ENCODE results near the gene MLC1. TPM values are rescaled to one million over a fixed set of nuclear protein-coding genes. Genes with fewer than 3 reads are reported as not detected.

MLC1 gene
- total RNA-seq, 2 donors from 2014 or later = 0.18 TPM; not detected in 1

DNA sequence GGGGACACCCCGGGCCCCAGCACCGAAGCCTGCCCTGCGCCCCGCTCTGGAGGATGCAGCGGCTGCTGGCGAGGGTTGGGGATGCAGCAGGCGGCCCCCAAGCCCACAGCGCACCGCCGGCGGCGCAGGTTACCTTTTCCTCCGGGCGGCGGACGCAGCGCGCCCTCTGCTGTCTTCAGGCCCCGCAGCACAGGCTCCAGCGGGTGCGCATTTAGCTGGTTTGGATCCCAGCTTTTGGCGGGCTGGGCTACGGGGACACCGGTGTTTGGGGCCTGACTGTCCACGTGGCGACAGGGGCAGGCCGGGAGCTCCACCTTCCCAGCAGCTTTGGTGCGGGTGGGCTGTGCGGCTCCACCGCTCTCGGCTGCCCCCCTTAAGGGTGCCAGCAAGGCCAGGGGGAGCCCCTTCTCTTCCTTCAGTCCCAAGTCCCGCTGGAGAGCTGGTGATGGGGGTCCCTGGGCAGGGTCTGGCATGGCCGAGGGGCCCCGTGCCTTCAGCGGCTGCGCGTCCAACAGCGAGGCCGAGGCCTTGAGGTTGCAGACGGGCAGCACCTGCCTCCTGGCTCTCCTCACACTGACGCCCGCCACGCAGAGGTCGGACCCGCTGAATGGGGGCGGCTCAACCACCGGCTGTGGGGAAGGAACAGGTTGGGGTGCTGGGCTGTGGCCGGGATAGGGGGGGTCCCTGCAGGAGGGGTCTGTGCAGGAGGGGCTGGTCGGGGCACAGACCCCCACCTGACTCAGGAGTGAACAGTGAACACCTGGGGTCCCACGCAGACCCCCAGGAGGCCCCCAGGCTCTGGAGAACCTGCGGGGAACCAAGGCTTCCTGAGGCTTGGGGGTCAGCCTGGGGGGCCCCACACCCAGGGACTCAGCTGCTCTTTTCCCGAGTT lies 54.7 kb downstream of the MLC1 start:
- no peaks in the 10 kb centered on the region for H3K4me1 Mint-ChIP-seq
- no peaks in the 10 kb centered on the region for H3K4me1 ChIP-seq (ENCODE audit: control insufficient read depth, insufficient read depth, low read length)
- H3K27ac Mint-ChIP-seq = no peak overlapping the region
- H3K27me3 ChIP-seq (ENCODE audit: control insufficient read depth, insufficient read depth, low read length, poor library complexity, severe bottlenecking) = peaks cover 22% of the 10 kb centered on the region
- H3K9ac ChIP-seq (ENCODE audit: extremely low read depth, low read length, poor library complexity, severe bottlenecking) = no peak overlapping the region
- H3K9me3 ChIP-seq (ENCODE audit: control insufficient read depth, low read length) = no peaks in the 10 kb centered on the region
- peak; percentile 94 for DNase-seq
- H3K27ac ChIP-seq (ENCODE audit: low read depth, low read length) = no peak overlapping the region
- H3K36me3 ChIP-seq (ENCODE audit: control insufficient read depth, insufficient read depth, low read length) = no peaks in the 10 kb centered on the region
- H3K4me3 ChIP-seq (ENCODE audit: low read length) = no peak overlapping the region
- WGBS, 2 experiments (ENCODE audit: insufficient coverage in 1 of 2, insufficient read length in 1 of 2) = 22 to 37% methylated on average over 27 to 52 of the region's 52 CpGs
- no peaks in the 10 kb centered on the region for H3K9me3 Mint-ChIP-seq
- H3K4me3 Mint-ChIP-seq = no peak overlapping the region
- H3K27me3 Mint-ChIP-seq (ENCODE audit: insufficient read depth) = peaks cover 9% of the 10 kb centered on the region
- TF ChIP-seq, protein P1, sequence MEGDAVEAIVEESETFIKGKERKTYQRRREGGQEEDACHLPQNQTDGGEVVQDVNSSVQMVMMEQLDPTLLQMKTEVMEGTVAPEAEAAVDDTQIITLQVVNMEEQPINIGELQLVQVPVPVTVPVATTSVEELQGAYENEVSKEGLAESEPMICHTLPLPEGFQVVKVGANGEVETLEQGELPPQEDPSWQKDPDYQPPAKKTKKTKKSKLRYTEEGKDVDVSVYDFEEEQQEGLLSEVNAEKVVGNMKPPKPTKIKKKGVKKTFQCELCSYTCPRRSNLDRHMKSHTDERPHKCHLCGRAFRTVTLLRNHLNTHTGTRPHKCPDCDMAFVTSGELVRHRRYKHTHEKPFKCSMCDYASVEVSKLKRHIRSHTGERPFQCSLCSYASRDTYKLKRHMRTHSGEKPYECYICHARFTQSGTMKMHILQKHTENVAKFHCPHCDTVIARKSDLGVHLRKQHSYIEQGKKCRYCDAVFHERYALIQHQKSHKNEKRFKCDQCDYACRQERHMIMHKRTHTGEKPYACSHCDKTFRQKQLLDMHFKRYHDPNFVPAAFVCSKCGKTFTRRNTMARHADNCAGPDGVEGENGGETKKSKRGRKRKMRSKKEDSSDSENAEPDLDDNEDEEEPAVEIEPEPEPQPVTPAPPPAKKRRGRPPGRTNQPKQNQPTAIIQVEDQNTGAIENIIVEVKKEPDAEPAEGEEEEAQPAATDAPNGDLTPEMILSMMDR (conservative IDR thresholded peaks at IDR 0.05) = peak; percentile 95
- no peaks in the 10 kb centered on the region for H3K36me3 Mint-ChIP-seq (ENCODE audit: low read depth)

GRCh38 chr22:50027639-50028537 lies 57.3 kb downstream of the MLC1 start:
- Mint-ChIP-seq H3K27me3 (ENCODE audit: insufficient read depth) (peaks cover 15% of the 10 kb centered on the region), H3K4me3 (no peak overlapping the region), H3K4me1 (no peaks in the 10 kb centered on the region), H3K36me3 (ENCODE audit: low read depth) (no peaks in the 10 kb centered on the region), H3K9me3 (peaks cover 5% of the 10 kb centered on the region), H3K27ac (no peak overlapping the region)
- Histone ChIP-seq H3K27ac (ENCODE audit: low read depth, low read length) (no peak overlapping the region), H3K9me3 (ENCODE audit: control insufficient read depth, low read length) (no peaks in the 10 kb centered on the region), H3K9ac (ENCODE audit: extremely low read depth, low read length, poor library complexity, severe bottlenecking) (no peak overlapping the region), H3K27me3 (ENCODE audit: control insufficient read depth, insufficient read depth, low read length, poor library complexity, severe bottlenecking) (peaks cover 22% of the 10 kb centered on the region), H3K4me1 (ENCODE audit: control insufficient read depth, insufficient read depth, low read length) (no peaks in the 10 kb centered on the region), H3K4me3 (ENCODE audit: low read length) (no peak overlapping the region), H3K36me3 (ENCODE audit: control insufficient read depth, insufficient read depth, low read length) (no peaks in the 10 kb centered on the region)
- TF ChIP-seq, protein P1 (conservative IDR thresholded peaks at IDR 0.05) = no peak
- 90 to 91% methylated on average over 25 to 42 of the region's 42 CpGs for WGBS, 2 experiments (ENCODE audit: insufficient coverage in 1 of 2, insufficient read length in 1 of 2)
- no peak for DNase-seq

- Histone ChIP-seq H3K27me3 (ENCODE audit: control insufficient read depth, insufficient read depth, low read length, poor library complexity, severe bottlenecking) (peaks cover 22% of the 10 kb centered on the region), H3K9me3 (ENCODE audit: control insufficient read depth, low read length) (no peaks in the 10 kb centered on the region), H3K36me3 (ENCODE audit: control insufficient read depth, insufficient read depth, low read length) (no peaks in the 10 kb centered on the region), H3K4me1 (ENCODE audit: control insufficient read depth, insufficient read depth, low read length) (no peaks in the 10 kb centered on the region), H3K27ac (ENCODE audit: low read depth, low read length) (no peak overlapping the region), H3K4me3 (ENCODE audit: low read length) (no peak overlapping the region), H3K9ac (ENCODE audit: extremely low read depth, low read length, poor library complexity, severe bottlenecking) (no peak overlapping the region)
- TF ChIP-seq, protein P1 (conservative IDR thresholded peaks at IDR 0.05) = no peak
- 93 to 98% methylated on average over 11 to 12 of the region's 13 CpGs for WGBS, 2 experiments (ENCODE audit: insufficient coverage in 1 of 2, insufficient read length in 1 of 2)
- Mint-ChIP-seq H3K27ac (no peak overlapping the region), H3K36me3 (ENCODE audit: low read depth) (no peaks in the 10 kb centered on the region), H3K4me1 (no peaks in the 10 kb centered on the region), H3K4me3 (no peak overlapping the region), H3K27me3 (ENCODE audit: insufficient read depth) (peaks cover 15% of the 10 kb centered on the region), H3K9me3 (peaks cover 5% of the 10 kb centered on the region)
- no peak for DNase-seq
Observed at GRCh38 chr22:50025993-50026392, 59.2 kb downstream of the MLC1 start.

Measured in endodermal cell (in vitro differentiated cells).